HepG2 (cell line): ENCODE measurements around the gene ZNF629. TPM values are rescaled to one million over a fixed set of nuclear protein-coding genes. Genes with fewer than 3 reads are reported as not detected.

Experiments used
- ADNP ChIP-seq: sonication (generic); formaldehyde crosslinking; IDR thresholded peaks from 2 replicates; pipeline ENCODE4 v1.4.0; 2020; ENCODE audit warnings: missing genetic modification reagents
- DBP ChIP-seq: sonication (generic); formaldehyde crosslinking; IDR thresholded peaks from 2 replicates; pipeline ENCODE4 v1.4.0; 2020; ENCODE audit warnings: missing genetic modification reagents; ENCODE audit errors: not compliant biosample characterization
- GABPA ChIP-seq, 2 experiments: IDR thresholded peaks; 2 replicates each; pipeline ENCODE4 v1.6.1; 2011 to 2016; ENCODE audit warnings: low read depth in 2 of 2, low read length in 1 of 2, missing biosample characterization in 1 of 2, missing genetic modification characterization in 1 of 2
- HNF1B ChIP-seq: sonication (generic); formaldehyde crosslinking; IDR thresholded peaks from 2 replicates; pipeline ENCODE4 v1.5.1; 2020; ENCODE audit warnings: mild to moderate bottlenecking, moderate library complexity, missing genetic modification reagents
- HOXA5 ChIP-seq: sonication (generic); formaldehyde crosslinking; IDR thresholded peaks from 2 replicates; pipeline ENCODE4 v1.4.0; 2020; ENCODE audit warnings: missing genetic modification reagents
- ISX ChIP-seq: sonication (generic); formaldehyde crosslinking; conservative IDR thresholded peaks from 2 replicates; pipeline ENCODE4 v1.5.0; 2020; ENCODE audit warnings: missing genetic modification reagents
- KDM2A ChIP-seq: sonication (generic); formaldehyde crosslinking; IDR thresholded peaks from 2 replicates; pipeline ENCODE4 v1.4.0; 2020; ENCODE audit warnings: low read depth, missing genetic modification reagents, borderline replicate concordance
- KDM3A ChIP-seq: IDR thresholded peaks from 2 replicates; pipeline ENCODE4 v1.6.1; 2018; ENCODE audit warnings: low read depth, missing compliant biosample characterization
- NRL ChIP-seq: sonication (generic); formaldehyde crosslinking; IDR thresholded peaks from 2 replicates; pipeline ENCODE4 v1.5.0; 2020; ENCODE audit warnings: missing genetic modification reagents, mild to moderate bottlenecking, moderate library complexity, borderline replicate concordance
- PHF8 ChIP-seq: sonication (generic); formaldehyde crosslinking; IDR thresholded peaks from 2 replicates; pipeline ENCODE4 v1.5.0; 2020; ENCODE audit warnings: missing genetic modification reagents
- PRDM15 ChIP-seq: sonication (generic); formaldehyde crosslinking; IDR thresholded peaks from 2 replicates; pipeline ENCODE4 v1.4.0; 2020; ENCODE audit warnings: missing genetic modification reagents
- SNAPC5 ChIP-seq: sonication (generic); formaldehyde crosslinking; IDR thresholded peaks from 2 replicates; pipeline ENCODE4 v1.8.1; 2023; ENCODE audit warnings: mild to moderate bottlenecking, missing genetic modification reagents, borderline replicate concordance
- SOX6 ChIP-seq, 2 experiments: fragments of 450-650 bp in 1 of 2; sonication (generic) in 1 of 2; formaldehyde crosslinking in 1 of 2; IDR thresholded peaks; 2 replicates each; pipeline versions ENCODE4 v1.4.0 to v1.6.1; 2017 to 2020; ENCODE audit warnings: antibody characterized with exemption in 1 of 2, mild to moderate bottlenecking in 1 of 2, missing genetic modification reagents in 1 of 2
- SUZ12 ChIP-seq: fragments of 150-350 bp; IDR thresholded peaks from 2 replicates; pipeline ENCODE4 v1.6.1; 2014; ENCODE audit warnings: low read depth, low read length
- THAP8 ChIP-seq: sonication (generic); formaldehyde crosslinking; IDR thresholded peaks from 2 replicates; pipeline ENCODE4 v1.5.1; 2020; ENCODE audit warnings: missing genetic modification reagents, mild to moderate bottlenecking, borderline replicate concordance
- ZBTB21 ChIP-seq: sonication (generic); formaldehyde crosslinking; IDR thresholded peaks from 2 replicates; pipeline ENCODE4 v1.4.0; 2020; ENCODE audit warnings: missing genetic modification reagents
- ZFP1 ChIP-seq: IDR thresholded peaks from 2 replicates; pipeline ENCODE4 v1.6.1; 2016
- ZNF576 ChIP-seq: sonication (generic); formaldehyde crosslinking; IDR thresholded peaks from 2 replicates; pipeline ENCODE4 v1.4.0; 2020; ENCODE audit warnings: mild to moderate bottlenecking, missing genetic modification reagents
- ZNF577 ChIP-seq: sonication (generic); formaldehyde crosslinking; IDR thresholded peaks from 2 replicates; pipeline ENCODE4 v1.4.0; 2020; ENCODE audit warnings: mild to moderate bottlenecking, low read depth, missing genetic modification reagents, borderline replicate concordance
- ZNF709 ChIP-seq: sonication (generic); formaldehyde crosslinking; IDR thresholded peaks from 2 replicates; pipeline ENCODE4 v1.5.0; 2020; ENCODE audit warnings: mild to moderate bottlenecking, missing genetic modification reagents
- ZNF788 ChIP-seq: sonication (generic); formaldehyde crosslinking; IDR thresholded peaks from 2 replicates; pipeline ENCODE4 v1.5.0; 2020; ENCODE audit warnings: mild to moderate bottlenecking, missing genetic modification reagents, borderline replicate concordance
- polyA plus RNA-seq, 8 experiments: library from polyadenylated mRNA; depleted of rRNA in 3 of 8; stranded (reverse) in 7 of 8; unstranded in 1 of 8; fragments of >200 nt; fragmentation: Illumina TruSeq in 4 of 8; extraction: Trizol in 4 of 8; gene quantifications; 2 replicates each; pipeline versions ENCODE4 v1.2.1 to v1.2.3, GENCODE V29; 2011 to 2016; ENCODE audit warnings: low read depth in 4 of 8, missing spikeins in 1 of 8, mixed read lengths in 1 of 8; ENCODE audit not compliant: insufficient read depth in 1 of 8
- total RNA-seq, 5 experiments: library from RNA; depleted of rRNA; stranded (reverse); fragments of >200 nt; fragmentation: Illumina TruSeq; extraction: Trizol; gene quantifications; 2 replicates each; pipeline ENCODE4 v1.2.3, GENCODE V29; 2016; ENCODE audit warnings: low read depth in 1 of 5

The ZNF629 gene
- total and polyA plus RNA-seq, 2 of the 13 experiments (the other 11 are each of a cell fraction or from before 2014, with no cell fraction given), result 6.1 to 16.5 TPM

GRCh38 chr16:30793508-30794069 is 6.6 kb upstream of the ZNF629 start (continued):
- 0 out of 2 replicates have a peak, but pooled peaks have one; percentile 28 for TF ChIP-seq HNF1B (CRISPR knock-in tag)
- no peak for TF ChIP-seq KDM2A (CRISPR knock-in tag)
- no peak for TF ChIP-seq PRDM15 (CRISPR knock-in tag)
- TF ChIP-seq ZFP1 (CRISPR knock-in tag), result no peak
- no peak for TF ChIP-seq ZNF577 (CRISPR knock-in tag)
- no peak for TF ChIP-seq KDM3A (CRISPR knock-in tag)
- TF ChIP-seq GABPA (IDR thresholded peaks at IDR 0.05; ENCODE audit: low read depth, low read length), result no peak
- TF ChIP-seq GABPA (CRISPR knock-in tag; IDR thresholded peaks at IDR 0.05; ENCODE audit: low read depth), result no peak
- no peak for TF ChIP-seq THAP8 (CRISPR knock-in tag)
- no peak for TF ChIP-seq PHF8 (CRISPR knock-in tag)
- TF ChIP-seq ADNP (CRISPR knock-in tag), result no peak
- TF ChIP-seq SNAPC5 (CRISPR knock-in tag), result no peak
- no peak for TF ChIP-seq ZBTB21 (CRISPR knock-in tag)
- TF ChIP-seq NRL, result no peak
- no peak for TF ChIP-seq SOX6 (IDR thresholded peaks at IDR 0.05)
- TF ChIP-seq SOX6 (CRISPR knock-in tag; IDR thresholded peaks at IDR 0.05), result no peak
- TF ChIP-seq DBP (CRISPR knock-in tag), result no peak
- TF ChIP-seq ISX (CRISPR knock-in tag), result no peak
- TF ChIP-seq HOXA5, result no peak
- no peak for TF ChIP-seq ZNF709
- no peak for TF ChIP-seq SUZ12
- no peak for TF ChIP-seq ZNF576 (CRISPR knock-in tag)
- no peak for TF ChIP-seq ZNF788
